ENCODE results near the gene KLHL13.

GRCh38 chrX:117959045-117959444, 157.6 kb downstream of the KLHL13 start:
- TF ChIP-seq POLR2A (IDR thresholded peaks at IDR 0.05; ENCODE audit: borderline replicate concordance, extremely low read depth, insufficient read depth, insufficient read length) (no peak), POLR2AphosphoS5 (IDR thresholded peaks at IDR 0.05; ENCODE audit: low read depth, low read length) (no peak), EZH2 (IDR thresholded peaks at IDR 0.05) (no peak), CTCF (IDR thresholded peaks at IDR 0.05 in 2 of 3, conservative IDR thresholded peaks at IDR 0.05 in 1 of 3; ENCODE audit: borderline replicate concordance in 1 of 3, insufficient read depth in 1 of 3, low read depth in 2 of 3, low read length in 2 of 3) (no peak)
- TF ChIP-seq, protein P1, sequence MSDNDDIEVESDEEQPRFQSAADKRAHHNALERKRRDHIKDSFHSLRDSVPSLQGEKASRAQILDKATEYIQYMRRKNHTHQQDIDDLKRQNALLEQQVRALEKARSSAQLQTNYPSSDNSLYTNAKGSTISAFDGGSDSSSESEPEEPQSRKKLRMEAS (IDR thresholded peaks at IDR 0.05) = no peak

Data from HCT116 (cell line).